Brain microvascular endothelial cell (primary cell): Measurements from ENCODE around the gene TMEM44.

ENCODE experiments used
- DNase-seq: peaks from one replicate; pipeline ENCODE4 v3.0.0-alpha.2; 2020
- H3K27ac ChIP-seq: fragments of 250-450 bp; sonication (Bioruptor Pico); 2 replicates; pipeline ENCODE4 v1.5.1; 2020; ENCODE audit warnings: mild to moderate bottlenecking, moderate library complexity
- H3K27me3 ChIP-seq: fragments of 250-450 bp; sonication (Bioruptor Pico); replicated peaks from 2 replicates; pipeline ENCODE4 v1.5.1; 2020; ENCODE audit warnings: mild to moderate bottlenecking
- H3K36me3 ChIP-seq: fragments of 250-450 bp; sonication (Bioruptor Pico); replicated peaks from 2 replicates; pipeline ENCODE4 v1.5.1; 2020; ENCODE audit warnings: mild to moderate bottlenecking
- H3K4me3 ChIP-seq: 2 replicates; pipeline ENCODE4 v1.5.1; 2011; ENCODE audit warnings: low read depth, mild to moderate bottlenecking, control low read depth, low read length, moderate library complexity
- CTCF ChIP-seq: IDR thresholded peaks from 2 replicates; pipeline ENCODE4 v1.5.1; 2011; ENCODE audit warnings: low read depth, mild to moderate bottlenecking, moderate library complexity, low read length, control low read depth, inconsistent platforms; ENCODE audit errors: missing control alignments
- in situ Hi-C: cut with HindIII; loops from 2 replicates; pipeline ENCODE4 v1.10.0; 2017; ENCODE audit warnings: low sequenced_read_pairs, low pct_ligation_motif_present

Gene TMEM44

GRCh38 chr3:194543550-194543949 is 89.7 kb downstream of the TMEM44 start:
- TF ChIP-seq CTCF: no peak
- no peak overlapping the region for H3K4me3 ChIP-seq
- no peaks in the 10 kb centered on the region for H3K36me3 ChIP-seq
- H3K27ac ChIP-seq: no peak overlapping the region
- H3K27me3 ChIP-seq: no peaks in the 10 kb centered on the region
- DNase-seq: no peak
- in situ Hi-C loops: no loop called here

GRCh38 chr3:194541483-194541882 is 91.7 kb downstream of the TMEM44 start:
- no peak overlapping the region for H3K27ac ChIP-seq
- no peak for TF ChIP-seq CTCF
- H3K4me3 ChIP-seq: no peak overlapping the region
- in situ Hi-C loops: no loop called here
- no peak for DNase-seq
- H3K27me3 ChIP-seq: no peaks in the 10 kb centered on the region
- H3K36me3 ChIP-seq: no peaks in the 10 kb centered on the region

GRCh38 chr3:194540274-194540905 is 92.8 kb downstream of the TMEM44 start:
- no peak for DNase-seq
- H3K27ac ChIP-seq: no peak overlapping the region
- no peaks in the 10 kb centered on the region for H3K36me3 ChIP-seq
- in situ Hi-C loops: no loop called here
- H3K4me3 ChIP-seq: no peak overlapping the region
- no peak for TF ChIP-seq CTCF
- no peaks in the 10 kb centered on the region for H3K27me3 ChIP-seq

- no peak for DNase-seq
- Histone ChIP-seq H3K27me3 (no peaks in the 10 kb centered on the region), H3K36me3 (no peaks in the 10 kb centered on the region), H3K27ac (no peak overlapping the region), H3K4me3 (no peak overlapping the region)
- in situ Hi-C loops: no loop called here
- TF ChIP-seq CTCF: no peak
These were observed 93.7 kb downstream of the TMEM44 start for GRCh38 chr3:194539498-194539897.

- in situ Hi-C loops: no loop called here
- Histone ChIP-seq H3K36me3 (no peaks in the 10 kb centered on the region), H3K27ac (no peak overlapping the region), H3K4me3 (no peak overlapping the region), H3K27me3 (no peaks in the 10 kb centered on the region)
- peak; percentile 67 for DNase-seq
- TF ChIP-seq CTCF: no peak
These were observed 95.4 kb downstream of the TMEM44 start for GRCh38 chr3:194537732-194538247.
